WI38 (cell line): ENCODE data around the gene GCN1.

ENCODE experiments used
- H3K4me3 ChIP-seq: 2 replicates; pipeline ENCODE4 v1.5.1; 2011; ENCODE audit warnings: low read depth, mild to moderate bottlenecking, control low read depth, low read length
- TF ChIP-seq, protein P1 (sequence below): IDR thresholded peaks from 2 replicates; pipeline ENCODE4 v1.5.1; 2012; ENCODE audit warnings: low read depth, mild to moderate bottlenecking, control low read depth, low read length

Gene GCN1

GRCh38 chr12:120231316-120232011 lies 36.9 kb upstream of the GCN1 start:
- H3K4me3 ChIP-seq: peak overlapping the region; percentile 49
- TF ChIP-seq, protein P1, sequence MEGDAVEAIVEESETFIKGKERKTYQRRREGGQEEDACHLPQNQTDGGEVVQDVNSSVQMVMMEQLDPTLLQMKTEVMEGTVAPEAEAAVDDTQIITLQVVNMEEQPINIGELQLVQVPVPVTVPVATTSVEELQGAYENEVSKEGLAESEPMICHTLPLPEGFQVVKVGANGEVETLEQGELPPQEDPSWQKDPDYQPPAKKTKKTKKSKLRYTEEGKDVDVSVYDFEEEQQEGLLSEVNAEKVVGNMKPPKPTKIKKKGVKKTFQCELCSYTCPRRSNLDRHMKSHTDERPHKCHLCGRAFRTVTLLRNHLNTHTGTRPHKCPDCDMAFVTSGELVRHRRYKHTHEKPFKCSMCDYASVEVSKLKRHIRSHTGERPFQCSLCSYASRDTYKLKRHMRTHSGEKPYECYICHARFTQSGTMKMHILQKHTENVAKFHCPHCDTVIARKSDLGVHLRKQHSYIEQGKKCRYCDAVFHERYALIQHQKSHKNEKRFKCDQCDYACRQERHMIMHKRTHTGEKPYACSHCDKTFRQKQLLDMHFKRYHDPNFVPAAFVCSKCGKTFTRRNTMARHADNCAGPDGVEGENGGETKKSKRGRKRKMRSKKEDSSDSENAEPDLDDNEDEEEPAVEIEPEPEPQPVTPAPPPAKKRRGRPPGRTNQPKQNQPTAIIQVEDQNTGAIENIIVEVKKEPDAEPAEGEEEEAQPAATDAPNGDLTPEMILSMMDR: peak; percentile 37; the same call in 1 of the 2 replicates

DNA sequence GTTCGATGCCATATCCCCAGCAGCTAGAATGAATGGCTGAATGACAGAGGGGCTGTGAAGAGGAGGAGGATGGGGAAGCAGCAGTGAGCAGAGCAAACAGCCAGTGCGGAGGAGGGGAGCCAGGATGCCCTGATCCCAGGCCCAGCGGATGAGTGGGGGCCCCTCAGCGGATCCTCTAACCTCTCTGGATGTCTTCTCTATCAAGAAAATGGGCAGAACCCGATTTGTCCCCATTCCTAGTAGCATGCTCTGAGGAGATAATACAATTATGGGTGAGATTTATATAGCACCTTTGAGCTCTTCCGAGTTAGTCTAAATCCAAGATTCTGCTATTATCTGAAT lies 36.4 kb upstream of the GCN1 start:
- TF ChIP-seq, protein P1: no peak
- H3K4me3 ChIP-seq: peak overlapping the region; percentile 49

DNA sequence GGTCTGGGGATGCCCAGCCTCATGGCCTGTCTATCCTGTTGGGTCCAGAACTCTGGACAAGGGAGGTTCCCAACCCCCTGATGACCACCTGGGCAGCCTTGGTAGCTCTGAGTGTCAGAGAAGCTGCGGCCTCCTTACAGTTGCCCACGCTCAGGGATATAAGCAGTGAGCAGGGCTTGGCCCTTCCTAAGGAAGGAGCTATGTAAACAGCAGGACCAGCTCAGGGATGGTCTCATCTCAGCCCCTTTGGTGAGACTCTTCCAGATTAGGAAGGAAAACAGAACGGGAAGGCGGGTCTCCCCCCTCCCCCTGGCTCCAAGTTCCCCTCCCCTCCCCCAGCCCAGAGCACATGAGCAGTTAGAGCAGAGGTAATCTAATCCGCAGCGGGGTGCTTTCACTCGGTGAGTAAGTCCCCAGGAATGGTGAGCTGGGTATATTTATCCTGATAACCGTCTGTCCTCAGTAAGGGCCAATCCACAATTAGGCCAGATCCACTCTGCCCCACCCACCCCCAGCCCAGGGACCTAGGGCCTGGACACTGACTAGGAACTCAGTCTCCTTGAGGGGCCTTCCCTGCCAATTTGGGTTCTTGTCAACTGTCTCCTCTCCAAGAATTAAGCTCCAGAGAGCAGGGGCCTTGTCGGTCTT lies 35.9 kb upstream of the GCN1 start:
- TF ChIP-seq, protein P1: no peak
- peak overlapping the region; percentile 49 for H3K4me3 ChIP-seq

DNA sequence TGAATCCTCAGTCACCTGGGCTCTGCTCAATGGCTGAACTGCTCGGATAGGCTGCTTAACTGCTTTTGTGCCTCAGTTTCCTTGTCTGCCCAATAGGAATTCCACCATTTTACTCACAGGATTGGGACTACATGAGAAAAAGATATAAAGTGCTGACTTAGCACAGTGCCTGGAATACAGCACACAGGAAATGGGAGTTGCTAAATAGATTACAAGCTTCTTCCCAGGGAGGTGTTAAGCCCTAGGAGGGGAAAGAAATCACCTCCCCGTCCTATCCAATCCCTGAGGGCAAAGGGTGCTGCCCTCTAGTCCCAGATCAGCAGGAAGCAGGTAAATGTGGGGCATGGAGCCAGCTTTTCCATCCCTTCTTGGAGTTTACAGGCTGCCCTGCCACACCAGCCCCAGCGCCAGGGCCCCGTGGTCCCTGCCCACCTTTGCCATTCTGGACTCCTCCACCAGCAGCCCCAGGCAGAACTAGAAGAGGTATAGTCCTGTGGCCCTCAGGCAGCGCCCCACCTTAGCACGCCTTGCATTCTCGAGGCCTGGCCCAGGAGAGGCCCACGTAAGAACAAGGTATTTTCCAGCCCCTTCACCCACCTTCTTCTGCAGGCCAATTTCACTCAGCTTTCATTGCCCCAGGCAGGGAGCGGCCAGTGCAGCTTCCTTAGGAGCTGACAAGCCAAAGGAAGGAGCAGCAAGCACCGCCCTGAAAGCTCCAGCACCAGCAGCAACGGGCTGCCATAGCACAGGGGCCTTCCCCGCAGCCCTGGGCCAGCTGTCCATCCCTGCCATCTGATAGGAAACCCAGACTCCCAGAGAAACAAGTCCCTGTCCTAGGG lies 35.2 kb upstream of the GCN1 start:
- TF ChIP-seq, protein P1: no peak
- peak overlapping the region; percentile 35 for H3K4me3 ChIP-seq

GRCh38 chr12:120229071-120229486 lies 34.6 kb upstream of the GCN1 start:
- H3K4me3 ChIP-seq: no peak overlapping the region; the same call in 1 of the 2 replicates
- TF ChIP-seq, protein P1: no peak

- TF ChIP-seq, protein P1: peak; percentile 89
- no peak overlapping the region; the same call in 1 of the 2 replicates for H3K4me3 ChIP-seq
Observed at GRCh38 chr12:120228291-120229070, 34.0 kb upstream of the GCN1 start.
